GM12801 (cell line): Measurements from ENCODE around the gene ELL.

Source experiments
- TF ChIP-seq, protein P1 (sequence below): IDR thresholded peaks from one replicate; pipeline ENCODE4 v1.5.1; 2011; ENCODE audit warnings: control low read depth; ENCODE audit not compliant: insufficient read length; ENCODE audit errors: extremely low read depth

The ELL gene

GRCh38 chr19:18415178-18415867 is 106.5 kb downstream of the ELL start:
- TF ChIP-seq, protein P1, sequence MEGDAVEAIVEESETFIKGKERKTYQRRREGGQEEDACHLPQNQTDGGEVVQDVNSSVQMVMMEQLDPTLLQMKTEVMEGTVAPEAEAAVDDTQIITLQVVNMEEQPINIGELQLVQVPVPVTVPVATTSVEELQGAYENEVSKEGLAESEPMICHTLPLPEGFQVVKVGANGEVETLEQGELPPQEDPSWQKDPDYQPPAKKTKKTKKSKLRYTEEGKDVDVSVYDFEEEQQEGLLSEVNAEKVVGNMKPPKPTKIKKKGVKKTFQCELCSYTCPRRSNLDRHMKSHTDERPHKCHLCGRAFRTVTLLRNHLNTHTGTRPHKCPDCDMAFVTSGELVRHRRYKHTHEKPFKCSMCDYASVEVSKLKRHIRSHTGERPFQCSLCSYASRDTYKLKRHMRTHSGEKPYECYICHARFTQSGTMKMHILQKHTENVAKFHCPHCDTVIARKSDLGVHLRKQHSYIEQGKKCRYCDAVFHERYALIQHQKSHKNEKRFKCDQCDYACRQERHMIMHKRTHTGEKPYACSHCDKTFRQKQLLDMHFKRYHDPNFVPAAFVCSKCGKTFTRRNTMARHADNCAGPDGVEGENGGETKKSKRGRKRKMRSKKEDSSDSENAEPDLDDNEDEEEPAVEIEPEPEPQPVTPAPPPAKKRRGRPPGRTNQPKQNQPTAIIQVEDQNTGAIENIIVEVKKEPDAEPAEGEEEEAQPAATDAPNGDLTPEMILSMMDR = no peak

GRCh38 chr19:18414504-18415177 is 107.2 kb downstream of the ELL start:
- TF ChIP-seq, protein P1 = no peak

GRCh38 chr19:18412610-18413239 is 109.1 kb downstream of the ELL start:
- TF ChIP-seq, protein P1 = no peak

DNA sequence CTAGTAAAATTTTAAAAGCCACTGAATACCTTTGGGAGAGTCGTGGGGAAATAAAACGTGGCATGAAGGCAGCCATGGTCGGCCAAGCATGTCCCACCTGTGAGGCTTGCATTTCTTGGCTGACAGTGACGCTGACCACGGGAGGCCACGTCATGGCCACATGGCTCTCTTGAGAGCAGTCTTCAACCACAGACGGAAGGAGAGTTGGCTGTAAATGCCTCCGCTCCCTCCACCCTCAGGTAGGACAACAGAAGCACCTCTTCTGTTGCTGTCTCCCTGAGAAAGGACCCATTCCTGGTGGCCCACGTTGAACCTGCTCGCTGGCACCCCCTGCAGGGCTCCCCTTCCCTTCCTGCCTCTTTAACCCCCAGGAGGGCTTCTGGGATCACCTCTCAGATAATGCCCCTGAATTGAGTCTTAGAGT is 113.8 kb downstream of the ELL start:
- TF ChIP-seq, protein P1 = no peak

DNA sequence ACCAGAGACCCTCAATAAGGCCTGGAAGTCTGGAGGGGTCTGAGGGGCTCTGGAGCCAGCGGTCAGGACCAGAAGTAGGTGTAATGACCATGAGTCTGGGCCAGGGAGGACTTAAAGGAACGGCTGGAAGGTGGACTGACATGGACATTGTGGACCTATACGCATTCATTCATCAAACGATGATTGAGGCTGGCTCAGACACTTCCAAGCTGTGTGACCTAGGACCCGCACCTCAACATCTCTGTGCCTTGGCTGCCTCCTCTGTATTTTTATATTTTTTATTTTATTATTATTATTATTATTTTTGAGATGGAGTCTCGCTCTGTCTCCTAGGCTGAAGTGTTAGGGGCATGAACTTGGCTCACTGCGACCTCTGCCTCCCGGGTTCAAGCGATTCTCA is 115.1 kb downstream of the ELL start:
- TF ChIP-seq, protein P1 = no peak

DNA sequence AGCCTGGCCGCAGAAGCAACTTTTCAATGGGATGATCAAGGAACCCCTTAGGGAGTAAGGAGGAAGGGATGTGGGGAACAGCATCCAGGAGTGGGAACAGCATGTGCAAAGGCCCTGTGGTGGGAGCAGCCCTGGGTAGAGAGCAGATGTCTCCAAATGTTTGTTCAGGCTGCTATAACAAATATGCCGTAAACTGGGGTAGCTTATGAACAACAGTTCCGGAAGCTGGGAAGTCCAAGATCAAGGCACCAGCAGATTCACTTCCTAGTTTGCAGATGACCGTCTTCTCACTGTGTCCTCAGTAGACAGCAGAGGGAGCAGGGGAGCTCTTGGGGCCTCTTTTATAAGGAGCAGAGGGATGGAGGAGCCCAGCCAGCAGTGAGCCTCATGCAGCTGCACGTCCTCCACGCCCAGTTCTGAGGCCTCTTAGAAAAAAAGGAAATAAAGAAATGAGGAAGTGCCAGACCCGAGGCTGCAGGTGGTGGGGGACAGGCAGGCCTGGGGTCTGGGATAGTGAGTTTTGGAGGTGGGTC is 120.2 kb downstream of the ELL start:
- TF ChIP-seq, protein P1 = no peak

DNA sequence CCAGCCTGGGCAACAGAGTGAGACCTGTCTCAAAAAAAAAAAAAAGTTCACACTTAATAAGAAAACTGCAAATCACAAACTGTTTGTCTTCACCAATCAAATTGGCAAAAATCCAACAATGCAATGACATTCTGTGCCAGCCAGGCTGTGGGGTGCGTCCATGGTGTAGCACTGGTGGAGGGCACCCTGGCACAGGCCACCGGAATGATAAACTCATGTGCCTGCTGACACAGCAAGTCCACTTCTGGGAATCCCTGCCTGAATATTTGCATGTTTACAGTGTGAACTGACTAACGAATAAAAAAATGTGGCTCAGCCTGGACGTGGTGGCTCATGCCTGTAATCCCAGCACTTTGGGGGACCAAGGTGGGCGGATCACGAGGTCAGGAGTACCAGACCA is 122.9 kb downstream of the ELL start:
- TF ChIP-seq, protein P1 = no peak
